NCI-H187 treated with DMSO at 0.1 percent for 48 hours (cell line): ENCODE results near the gene PIK3CD.

Experiments used
- DNase-seq: peaks from one replicate; lab custom pipeline; 2025; lab: John Stamatoyannopoulos, UW

PIK3CD gene

DNA sequence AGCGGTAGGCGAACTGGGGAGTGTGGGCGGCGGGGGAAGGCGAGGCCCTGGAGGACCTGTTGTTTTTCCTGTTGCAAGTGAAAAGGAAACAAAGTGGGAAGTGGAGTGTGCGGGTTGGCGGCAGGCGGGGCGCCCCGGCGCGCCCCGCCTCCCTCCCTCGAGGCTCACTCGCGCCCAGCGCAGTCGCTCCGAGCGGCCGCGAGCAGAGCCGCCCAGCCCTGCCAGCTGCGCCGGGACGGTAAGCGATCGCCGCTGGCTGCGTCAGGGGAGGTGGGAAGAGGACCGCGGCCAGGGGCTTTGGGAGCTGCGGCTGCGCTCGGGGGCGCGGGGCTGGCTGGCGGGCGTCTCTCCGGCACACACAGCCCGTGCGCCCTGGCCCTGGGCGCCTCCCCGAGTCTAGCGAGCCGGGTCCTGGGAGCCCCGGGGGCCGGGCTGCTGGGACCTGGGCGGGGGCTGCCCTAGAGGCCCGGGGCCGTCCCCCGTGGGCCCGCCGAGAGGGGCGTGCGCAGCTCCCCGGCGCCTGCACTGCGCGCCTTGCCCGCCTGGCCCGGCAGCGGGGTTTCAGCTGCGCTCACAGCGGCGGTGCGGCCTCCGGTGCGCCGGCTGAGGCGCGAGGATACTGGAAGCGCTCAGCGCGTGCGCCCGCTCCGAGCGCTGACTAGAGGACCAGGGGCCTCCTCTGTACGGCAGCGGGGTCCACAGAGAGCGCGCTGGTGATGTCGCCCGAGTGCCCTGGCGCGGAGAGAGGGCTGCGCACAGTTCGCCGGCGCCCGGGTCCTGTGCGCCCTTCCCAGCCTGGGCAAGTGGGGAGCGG, at the start of gene PIK3CD:
Gene PIK3CD, plus strand, starts transcription at position 167 of the 814 bp plus-strand sequence. CDS start 58,725 bp downstream, outside the sequence.
- DNase-seq: no peak

DNA sequence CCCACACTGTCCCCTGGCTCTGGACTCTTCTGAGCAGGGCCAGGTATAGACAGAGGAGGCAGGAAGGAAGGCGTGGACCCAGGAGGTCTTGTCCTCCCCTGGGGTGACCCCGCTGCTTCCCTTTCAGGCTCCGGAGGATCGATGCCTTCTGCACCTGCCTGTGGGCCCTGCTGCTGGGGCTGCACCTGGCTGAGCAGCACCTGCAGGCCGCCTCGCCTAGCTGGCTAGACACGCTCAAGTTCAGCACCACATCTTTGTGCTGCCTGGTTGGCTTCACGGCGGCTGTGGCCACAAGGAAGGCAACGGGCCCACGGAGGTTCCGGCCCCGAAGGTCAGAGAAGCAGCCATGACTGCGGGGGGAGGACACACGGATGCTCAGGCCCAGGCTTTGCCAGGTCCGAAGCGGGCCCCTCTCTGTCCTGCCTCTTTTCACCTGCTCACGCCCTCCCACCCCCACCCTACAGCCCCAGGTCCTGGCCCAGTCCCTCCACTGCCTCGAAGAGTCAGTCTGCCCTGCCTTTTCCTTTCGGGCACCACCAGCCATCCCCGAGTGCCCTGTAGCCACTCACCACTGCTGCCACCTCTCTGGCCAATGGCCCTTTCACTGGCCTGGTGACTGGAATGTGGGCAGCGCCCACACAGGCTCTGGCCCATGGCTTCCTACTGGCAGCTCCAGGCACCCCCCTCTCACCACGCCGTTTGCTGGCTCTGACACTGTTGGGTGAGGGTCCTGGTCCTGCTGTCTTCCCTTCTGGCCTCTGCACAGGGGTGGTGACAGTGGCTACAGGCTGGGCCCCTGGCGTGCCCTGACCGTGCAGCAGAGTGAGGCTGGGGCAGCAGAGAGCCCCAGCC, 49.4 kb upstream of the PIK3CD start:
- no peak for DNase-seq

DNA sequence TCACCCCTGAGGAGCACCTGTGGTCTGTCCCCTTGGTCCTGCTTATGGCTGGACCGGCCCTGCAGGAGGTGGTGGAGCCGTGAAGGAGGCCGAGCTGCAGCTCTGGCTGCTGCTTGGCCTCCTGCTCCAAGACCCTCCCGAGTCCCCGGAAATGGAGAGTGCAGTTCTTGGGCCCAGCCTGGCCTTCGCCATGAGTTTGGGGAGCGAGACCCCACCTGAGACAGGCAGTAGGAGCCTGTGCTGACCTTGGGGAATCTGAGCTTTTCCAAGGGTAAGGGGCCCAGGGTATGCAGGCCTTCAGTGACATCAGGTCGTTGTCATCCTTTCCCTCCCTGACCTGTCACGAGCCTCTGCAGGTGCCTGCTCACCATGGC, 48.8 kb upstream of the PIK3CD start:
- DNase-seq: no peak

- DNase-seq: no peak
These were observed 48.2 kb upstream of the PIK3CD start for GRCh38 chr1:9603307-9603706.

GRCh38 chr1:9603766-9604753, 47.5 kb upstream of the PIK3CD start:
- DNase-seq: no peak

GRCh38 chr1:9604836-9605235, 46.7 kb upstream of the PIK3CD start:
- no peak for DNase-seq

DNA sequence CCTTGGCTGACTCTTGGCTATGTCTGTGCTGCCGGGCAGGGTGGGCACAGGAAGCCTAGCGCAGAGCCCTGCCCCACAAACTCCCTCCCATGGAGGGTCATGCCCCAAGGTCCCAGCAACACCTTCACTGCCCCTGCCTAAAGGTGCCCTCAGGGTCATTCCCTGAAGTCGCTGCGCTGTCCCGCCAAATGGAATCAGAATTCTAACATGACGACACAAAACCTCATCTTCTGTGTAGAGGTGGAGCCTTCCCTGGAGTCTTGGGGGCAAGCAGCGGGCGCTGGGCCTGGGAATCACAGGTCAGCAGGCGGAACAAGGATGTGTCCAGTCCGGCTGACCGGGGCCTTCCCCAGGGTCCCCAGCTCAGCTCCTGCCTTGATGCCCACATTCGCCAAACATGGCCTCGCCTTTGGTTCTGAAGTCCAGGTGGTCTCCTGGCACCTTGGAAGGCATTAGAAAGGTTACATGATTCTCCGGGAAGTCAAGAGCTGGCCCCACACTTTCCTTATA, 45.5 kb upstream of the PIK3CD start:
- DNase-seq: no peak

- no peak for DNase-seq
These were observed 45.1 kb upstream of the PIK3CD start for GRCh38 chr1:9606458-9606857.

GRCh38 chr1:9606948-9607347, 44.6 kb upstream of the PIK3CD start:
- DNase-seq: no peak

- no peak for DNase-seq
These were observed 44.2 kb upstream of the PIK3CD start for GRCh38 chr1:9607352-9607751.

- no peak for DNase-seq
These were observed 41.5 kb upstream of the PIK3CD start for GRCh38 chr1:9609998-9610397.

DNA sequence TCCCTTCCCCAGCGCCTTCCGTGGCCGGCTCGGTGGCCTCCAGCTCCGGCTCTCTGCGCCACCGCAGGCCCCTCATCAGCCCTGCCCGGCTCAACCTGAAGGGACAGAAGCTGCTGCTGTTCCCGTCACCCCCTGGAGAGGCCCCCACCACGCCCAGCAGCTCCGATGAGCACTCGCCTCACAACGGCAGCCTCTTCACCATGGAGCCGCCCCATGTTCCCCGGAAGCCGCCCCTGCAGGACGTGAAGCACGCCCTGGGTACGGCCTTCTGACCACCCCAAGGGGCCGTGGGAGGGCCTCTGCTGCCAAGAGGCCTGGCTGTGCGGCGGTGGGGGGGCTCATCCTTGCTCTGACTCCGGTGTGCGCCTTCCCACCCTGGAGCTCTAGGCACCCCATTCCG, 41.0 kb upstream of the PIK3CD start:
- no peak for DNase-seq

DNA sequence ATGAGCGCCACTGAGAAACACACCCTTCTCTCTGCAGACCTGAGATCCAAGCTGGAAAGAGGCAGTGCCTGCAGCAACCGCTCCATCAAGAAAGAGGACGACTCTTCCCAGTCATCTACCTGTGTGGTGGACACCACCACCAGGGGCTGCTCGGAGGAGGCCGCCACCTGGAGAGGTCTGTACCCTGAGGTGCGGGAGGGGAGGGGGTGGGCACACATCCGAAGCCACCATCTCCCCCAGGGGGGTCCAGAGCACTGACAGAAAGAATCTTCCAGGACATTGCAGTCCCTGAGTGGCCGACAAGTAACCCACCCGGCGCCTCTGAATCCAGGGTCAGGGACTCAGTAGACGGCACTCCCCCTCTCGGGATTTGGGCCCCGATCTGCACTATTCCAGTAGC, 39.8 kb upstream of the PIK3CD start:
- DNase-seq: no peak

GRCh38 chr1:9612162-9612845, 39.2 kb upstream of the PIK3CD start:
- no peak for DNase-seq

DNA sequence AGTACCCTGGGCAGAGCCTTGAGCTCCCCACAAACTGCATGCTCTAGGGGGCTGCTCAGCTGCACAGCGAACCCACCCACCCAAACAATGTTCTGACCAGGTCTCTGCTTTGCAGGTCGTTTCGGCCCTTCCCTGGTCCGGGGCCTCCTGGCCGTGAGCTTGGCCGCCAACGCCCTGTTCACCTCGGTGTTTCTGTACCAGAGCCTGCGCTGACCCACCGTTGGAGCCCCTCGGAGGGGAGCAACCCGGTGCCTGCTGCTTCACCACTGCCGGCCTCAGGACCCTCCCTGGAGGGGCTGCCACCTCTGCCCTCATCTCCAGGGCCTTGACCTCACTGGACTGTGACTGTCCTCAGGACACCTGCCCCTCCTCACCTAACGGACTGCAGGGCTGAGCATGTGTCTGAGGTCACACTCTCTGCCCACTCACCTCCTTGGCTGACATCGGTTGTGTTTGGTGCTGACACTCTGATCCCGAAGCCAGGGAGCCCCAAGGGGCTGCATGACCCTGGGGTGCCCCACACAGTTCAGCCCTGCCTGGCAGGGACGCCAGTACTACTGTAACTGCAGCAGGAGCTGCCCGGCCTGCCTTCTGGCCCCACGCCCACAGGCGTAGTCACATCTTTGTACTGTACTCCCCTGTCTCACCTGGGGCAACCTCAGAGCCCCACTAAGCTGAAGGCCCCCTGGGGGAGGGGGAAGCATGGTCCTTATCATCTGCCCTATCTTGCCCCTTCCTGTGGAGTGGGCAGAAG, 38.5 kb upstream of the PIK3CD start:
- DNase-seq: no peak

DNA sequence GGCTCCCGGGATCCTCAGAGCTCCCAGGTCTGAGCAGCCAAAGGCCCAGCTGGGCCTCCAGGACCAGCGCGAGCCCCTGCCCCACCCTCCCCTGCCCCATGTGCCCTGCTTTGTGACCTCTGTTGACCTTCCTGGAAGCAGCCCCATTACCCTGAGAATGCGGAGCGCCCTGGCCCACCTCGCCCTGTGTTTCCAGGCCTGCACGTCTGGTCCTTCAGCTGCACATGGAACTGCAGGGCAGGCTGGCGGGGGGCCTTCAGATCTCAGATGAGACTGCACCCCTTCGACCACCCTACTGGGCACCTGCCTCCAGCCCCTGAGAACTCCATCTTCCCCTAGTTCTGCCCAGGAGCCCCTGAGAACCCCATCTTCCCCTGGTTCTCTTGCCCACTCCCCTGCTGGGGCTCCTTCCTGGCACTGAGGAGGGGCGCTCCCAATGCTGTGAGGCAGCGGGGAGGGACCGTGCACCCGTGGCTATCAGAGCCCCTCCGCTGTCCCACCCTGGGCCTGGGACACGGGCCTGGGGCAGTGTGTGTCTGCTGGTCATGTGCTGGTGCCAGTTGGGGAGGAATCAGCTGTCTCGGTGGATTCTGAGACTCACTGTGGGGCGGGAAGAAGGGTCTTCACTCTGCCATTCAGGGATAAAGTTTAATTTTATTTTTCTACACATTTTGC, 37.8 kb upstream of the PIK3CD start:
- no peak for DNase-seq

GRCh38 chr1:9615316-9616063, 36.0 kb upstream of the PIK3CD start:
- no peak for DNase-seq

GRCh38 chr1:9618909-9619679, 32.4 kb upstream of the PIK3CD start:
- no peak for DNase-seq
